Mesendoderm (in vitro differentiated cells): Measurements from ENCODE around the gene CXADR.
A peak's percentile ranks its signal among the peaks of the same experiment; 100 is the strongest.

Experiments used
- DNase-seq: peaks from one replicate; pipeline ENCODE4 v3.0.0; 2013
- H2AK5ac ChIP-seq: 2 replicates; pipeline ENCODE4 v1.6.1; 2013; ENCODE audit warnings: low read length, inconsistent platforms
- H2BK120ac ChIP-seq: 2 replicates; pipeline ENCODE4 v1.6.1; 2013; ENCODE audit warnings: low read depth, mild to moderate bottlenecking, low read length, moderate library complexity, mixed read lengths
- H2BK15ac ChIP-seq: replicated peaks from 2 replicates; pipeline ENCODE4 v1.6.1; 2013; ENCODE audit warnings: low read depth, mild to moderate bottlenecking, moderate library complexity
- H2BK5ac ChIP-seq: 2 replicates; pipeline ENCODE4 v1.6.1; 2013; ENCODE audit warnings: low read length, inconsistent platforms
- H3K18ac ChIP-seq: 2 replicates; pipeline ENCODE4 v1.6.1; 2013; ENCODE audit warnings: mild to moderate bottlenecking, low read length, mixed read lengths
- H3K23ac ChIP-seq: one replicate; pipeline ENCODE4 v1.6.1; 2013; ENCODE audit warnings: low read length
- H3K27ac ChIP-seq: 2 replicates; pipeline ENCODE4 v1.5.1; 2013; ENCODE audit warnings: low read depth, mild to moderate bottlenecking, inconsistent platforms, low read length, moderate library complexity
- H3K27me3 ChIP-seq: 2 replicates; pipeline ENCODE4 v1.6.1; 2013; ENCODE audit warnings: low read length, control low read depth, mild to moderate bottlenecking, inconsistent platforms; ENCODE audit not compliant: insufficient read depth, poor library complexity
- H3K36me3 ChIP-seq: 2 replicates; pipeline ENCODE4 v1.6.1; 2013; ENCODE audit warnings: low read length, inconsistent platforms; ENCODE audit not compliant: control insufficient read depth, insufficient read depth
- H3K4ac ChIP-seq: one replicate; pipeline ENCODE4 v1.6.1; 2013; ENCODE audit warnings: low read depth, mild to moderate bottlenecking, low read length, moderate library complexity
- H3K4me1 ChIP-seq: 2 replicates; pipeline ENCODE4 v1.6.1; 2013; ENCODE audit warnings: low read depth, low read length, inconsistent platforms; ENCODE audit not compliant: control insufficient read depth
- H3K4me2 ChIP-seq: 2 replicates; pipeline ENCODE4 v1.6.1; 2013; ENCODE audit warnings: low read length
- H3K4me3 ChIP-seq: 2 replicates; pipeline ENCODE4 v1.5.1; 2013; ENCODE audit warnings: mild to moderate bottlenecking, low read length
- H3K56ac ChIP-seq: one replicate; pipeline ENCODE4 v1.6.1; 2013; ENCODE audit warnings: low read length
- H3K79me1 ChIP-seq: 2 replicates; pipeline ENCODE4 v1.6.1; 2013; ENCODE audit warnings: low read length, inconsistent platforms
- H3K79me2 ChIP-seq: 2 replicates; pipeline ENCODE4 v1.6.1; 2013; ENCODE audit warnings: mild to moderate bottlenecking, low read length; ENCODE audit not compliant: control insufficient read depth, insufficient read depth
- H3K9ac ChIP-seq: 2 replicates; pipeline ENCODE4 v1.6.1; 2013; ENCODE audit warnings: low read length, inconsistent platforms
- H4K5ac ChIP-seq: one replicate; pipeline ENCODE4 v1.6.1; 2013; ENCODE audit warnings: low read length
- H4K8ac ChIP-seq: one replicate; pipeline ENCODE4 v1.6.1; 2013; ENCODE audit warnings: low read depth, mild to moderate bottlenecking, control low read depth, low read length, moderate library complexity
- whole genome bisulfite sequencing: extraction: QIAGEN DNeasy Blood & Tissue Kit; methylation state at CpG from one replicate; pipeline ENCODE4 v1.1.7; 2013; ENCODE audit warnings: low lambda C conversion rate, missing lambda C conversion rate; ENCODE audit not compliant: insufficient coverage; ENCODE audit errors: extremely low coverage; 5-methylcytosine and 5-hydroxymethylcytosine counted together

Gene CXADR

GRCh38 chr21:17542371-17543011 is 29.6 kb downstream of the CXADR start:
- Histone ChIP-seq H3K4me1 (peaks cover 3% of the 10 kb centered on the region), H2BK5ac (no peak overlapping the region), H3K79me1 (peaks cover 13% of the 10 kb centered on the region), H3K56ac (no peak overlapping the region), H3K18ac (no peak overlapping the region), H4K8ac (no peak overlapping the region), H3K23ac (no peak overlapping the region), H3K4me2 (no peak overlapping the region), H3K79me2 (peaks cover 64% of the 10 kb centered on the region), H3K27ac (no peak overlapping the region), H2BK120ac (no peak overlapping the region), H4K5ac (no peak overlapping the region), H3K27me3 (no peaks in the 10 kb centered on the region), H3K36me3 (peaks cover 4% of the 10 kb centered on the region), H3K9ac (no peak overlapping the region), H3K4ac (no peak overlapping the region), H2BK15ac (no peak overlapping the region), H3K4me3 (no peak overlapping the region), H2AK5ac (no peak overlapping the region)
- no peak for DNase-seq
- no CpG with 5 or more reads among the region's 5 CpGs for WGBS

GRCh38 chr21:17545007-17545406 is 32.2 kb downstream of the CXADR start:
- Histone ChIP-seq H3K4me3 (no peak overlapping the region), H4K5ac (no peak overlapping the region), H3K4me2 (no peak overlapping the region), H4K8ac (no peak overlapping the region), H3K56ac (no peak overlapping the region), H3K27ac (no peak overlapping the region), H3K27me3 (no peaks in the 10 kb centered on the region), H2BK5ac (no peak overlapping the region), H3K36me3 (peaks cover 10% of the 10 kb centered on the region), H2AK5ac (no peak overlapping the region), H3K4me1 (no peaks in the 10 kb centered on the region), H2BK15ac (no peak overlapping the region), H3K18ac (no peak overlapping the region), H2BK120ac (no peak overlapping the region), H3K23ac (no peak overlapping the region), H3K79me1 (peaks cover 15% of the 10 kb centered on the region), H3K9ac (no peak overlapping the region), H3K79me2 (peaks cover 41% of the 10 kb centered on the region), H3K4ac (no peak overlapping the region)
- DNase-seq, result no peak
- no CpG with 5 or more reads among the region's 1 CpG for WGBS

DNA sequence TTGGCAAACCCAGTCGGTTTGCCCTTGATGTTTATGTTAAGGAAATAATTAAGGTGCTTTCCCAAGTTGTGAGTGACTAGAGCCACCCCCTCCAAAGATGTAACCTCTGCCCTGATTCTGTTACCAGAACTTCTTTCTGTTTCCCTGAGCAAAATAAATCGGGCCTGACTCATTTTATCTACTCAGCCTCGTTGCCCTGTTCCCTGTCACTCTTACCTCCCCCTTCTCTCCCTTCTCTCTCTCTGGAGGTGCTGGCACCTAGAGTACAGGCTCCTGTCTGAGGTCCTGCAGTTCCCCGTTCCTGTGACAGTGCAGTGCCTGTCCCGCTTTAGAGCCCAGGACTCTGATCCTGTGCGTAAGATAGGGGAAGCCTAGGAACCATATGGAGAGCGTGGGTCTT is 35.4 kb downstream of the CXADR start:
- Histone ChIP-seq H3K18ac (no peak overlapping the region), H3K79me1 (peaks cover 13% of the 10 kb centered on the region), H3K4ac (no peak overlapping the region), H3K27ac (no peak overlapping the region), H2BK120ac (no peak overlapping the region), H3K36me3 (peaks cover 10% of the 10 kb centered on the region), H2AK5ac (no peak overlapping the region), H3K79me2 (peaks cover 23% of the 10 kb centered on the region), H3K4me3 (no peak overlapping the region), H3K27me3 (no peaks in the 10 kb centered on the region), H3K4me1 (no peaks in the 10 kb centered on the region), H3K4me2 (no peak overlapping the region), H3K56ac (no peak overlapping the region), H4K8ac (no peak overlapping the region), H4K5ac (no peak overlapping the region), H3K23ac (no peak overlapping the region), H3K9ac (no peak overlapping the region), H2BK5ac (no peak overlapping the region), H2BK15ac (no peak overlapping the region)
- no CpG with 5 or more reads among the region's 7 CpGs for WGBS
- no peak for DNase-seq

DNA sequence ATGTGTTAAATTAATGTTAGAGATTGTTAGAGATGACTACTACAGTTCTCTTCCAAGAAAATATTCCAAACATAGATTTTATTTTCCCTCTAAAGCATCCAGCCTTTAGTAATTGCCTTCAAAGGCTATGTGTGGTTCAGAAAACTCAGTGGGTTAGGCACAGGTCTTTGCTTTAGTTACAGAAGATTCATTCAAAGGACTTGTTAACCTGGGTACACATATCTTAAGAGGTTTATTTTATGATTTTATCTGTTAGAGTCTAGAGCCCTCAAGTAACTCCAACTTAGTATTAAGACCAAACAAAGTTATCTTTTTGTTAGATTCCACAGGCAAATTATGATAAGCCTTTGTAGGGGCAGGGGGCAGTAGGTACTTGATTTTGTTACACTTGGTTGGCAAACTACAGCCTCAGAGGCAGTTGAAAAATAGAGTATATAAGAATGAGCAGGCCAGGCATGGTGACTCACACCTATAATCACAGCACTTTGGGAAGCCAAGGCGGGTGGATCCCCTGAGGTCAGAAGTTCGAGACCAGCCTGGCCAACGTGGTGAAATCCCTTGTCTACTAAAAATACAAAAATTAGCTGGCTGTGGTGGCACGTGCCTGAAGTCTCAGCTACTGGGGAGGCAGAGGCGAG is 37.9 kb downstream of the CXADR start:
- H3K36me3 ChIP-seq, result peaks cover 10% of the 10 kb centered on the region
- no peak overlapping the region for H3K4ac ChIP-seq
- no peak overlapping the region for H4K8ac ChIP-seq
- peaks cover 17% of the 10 kb centered on the region for H3K79me2 ChIP-seq
- H3K18ac ChIP-seq, result no peak overlapping the region
- no peak overlapping the region for H2BK15ac ChIP-seq
- H4K5ac ChIP-seq, result no peak overlapping the region
- no peaks in the 10 kb centered on the region for H3K27me3 ChIP-seq
- H3K27ac ChIP-seq, result no peak overlapping the region
- H2BK5ac ChIP-seq, result no peak overlapping the region
- H3K4me1 ChIP-seq, result no peaks in the 10 kb centered on the region
- no CpG with 5 or more reads among the region's 5 CpGs for WGBS
- H3K4me3 ChIP-seq, result no peak overlapping the region
- no peak overlapping the region for H3K4me2 ChIP-seq
- no peak overlapping the region for H3K9ac ChIP-seq
- no peak overlapping the region for H3K56ac ChIP-seq
- DNase-seq, result no peak
- peaks cover 13% of the 10 kb centered on the region for H3K79me1 ChIP-seq
- H3K23ac ChIP-seq, result no peak overlapping the region
- H2AK5ac ChIP-seq, result no peak overlapping the region
- H2BK120ac ChIP-seq, result no peak overlapping the region

DNA sequence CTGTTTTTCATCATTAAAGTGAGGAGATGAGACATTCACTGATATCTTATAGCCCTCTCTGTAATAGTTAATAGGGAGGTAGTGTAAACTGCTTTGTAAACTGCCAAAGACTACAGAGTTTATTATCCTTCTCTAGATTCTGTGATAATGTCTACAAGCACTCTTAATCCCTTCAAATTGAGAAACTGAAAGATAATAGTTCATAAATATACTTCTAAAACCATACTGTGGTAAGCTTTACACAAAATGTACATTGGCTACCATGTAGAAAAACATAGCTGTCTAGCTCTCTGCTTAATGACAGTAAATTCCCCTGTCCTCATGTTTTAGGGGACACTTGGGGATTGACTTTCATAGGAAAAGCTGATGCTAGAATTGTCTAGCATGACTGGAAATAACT is 39.6 kb downstream of the CXADR start:
- Histone ChIP-seq H3K23ac (no peak overlapping the region), H3K27ac (no peak overlapping the region)

GRCh38 chr21:17554120-17554519 is 41.3 kb downstream of the CXADR start:
- Histone ChIP-seq H3K4me2 (no peak overlapping the region), H3K23ac (no peak overlapping the region), H3K79me2 (peaks cover 12% of the 10 kb centered on the region), H3K18ac (peak overlapping the region; percentile 82), H3K79me1 (peaks cover 10% of the 10 kb centered on the region), H4K5ac (no peak overlapping the region), H2AK5ac (no peak overlapping the region), H4K8ac (no peak overlapping the region), H3K27ac (peak overlapping the region; percentile 30), H3K9ac (no peak overlapping the region), H2BK120ac (no peak overlapping the region), H3K27me3 (no peaks in the 10 kb centered on the region), H3K4me3 (no peak overlapping the region), H3K4ac (peak overlapping the region; percentile 21), H2BK15ac (no peak overlapping the region), H2BK5ac (no peak overlapping the region), H3K56ac (peak overlapping the region; percentile 27), H3K36me3 (peaks cover under 1% of the 10 kb centered on the region), H3K4me1 (no peaks in the 10 kb centered on the region)
- DNase-seq, result no peak
- no CpG with 5 or more reads among the region's 2 CpGs for WGBS

More for the DNA sequence above, 39.6 kb downstream of the CXADR start:
- no peak overlapping the region for H3K4me2 ChIP-seq
- H3K56ac ChIP-seq, result no peak overlapping the region
- peaks cover 14% of the 10 kb centered on the region for H3K79me2 ChIP-seq
- H3K36me3 ChIP-seq, result peaks cover 6% of the 10 kb centered on the region
- H4K8ac ChIP-seq, result no peak overlapping the region
- no peak overlapping the region for H2BK120ac ChIP-seq
- H3K79me1 ChIP-seq, result peaks cover 14% of the 10 kb centered on the region
- DNase-seq, result no peak
- no peak overlapping the region for H4K5ac ChIP-seq
- H2BK15ac ChIP-seq, result no peak overlapping the region
- no peaks in the 10 kb centered on the region for H3K4me1 ChIP-seq
- no peak overlapping the region for H3K18ac ChIP-seq
- no peaks in the 10 kb centered on the region for H3K27me3 ChIP-seq
- no peak overlapping the region for H3K4ac ChIP-seq
- H3K9ac ChIP-seq, result no peak overlapping the region
- H2AK5ac ChIP-seq, result no peak overlapping the region
- no peak overlapping the region for H2BK5ac ChIP-seq
- no peak overlapping the region for H3K4me3 ChIP-seq
